DND-41 (cell line): ENCODE results near the gene JUP.

Experiments used
- EZH2 ChIP-seq: IDR thresholded peaks from 3 replicates; pipeline ENCODE4 v1.6.1; 2012; ENCODE audit warnings: borderline replicate concordance, low read depth, mild to moderate bottlenecking, moderate library complexity, low read length, inconsistent platforms; ENCODE audit not compliant: severe bottlenecking
- TF ChIP-seq, protein P1 (sequence below): IDR thresholded peaks from 2 replicates; pipeline ENCODE4 v1.5.1; 2012; ENCODE audit warnings: borderline replicate concordance, low read length, moderate library complexity, mild to moderate bottlenecking; ENCODE audit not compliant: poor library complexity, severe bottlenecking; ENCODE audit errors: extremely low read depth

DNA sequence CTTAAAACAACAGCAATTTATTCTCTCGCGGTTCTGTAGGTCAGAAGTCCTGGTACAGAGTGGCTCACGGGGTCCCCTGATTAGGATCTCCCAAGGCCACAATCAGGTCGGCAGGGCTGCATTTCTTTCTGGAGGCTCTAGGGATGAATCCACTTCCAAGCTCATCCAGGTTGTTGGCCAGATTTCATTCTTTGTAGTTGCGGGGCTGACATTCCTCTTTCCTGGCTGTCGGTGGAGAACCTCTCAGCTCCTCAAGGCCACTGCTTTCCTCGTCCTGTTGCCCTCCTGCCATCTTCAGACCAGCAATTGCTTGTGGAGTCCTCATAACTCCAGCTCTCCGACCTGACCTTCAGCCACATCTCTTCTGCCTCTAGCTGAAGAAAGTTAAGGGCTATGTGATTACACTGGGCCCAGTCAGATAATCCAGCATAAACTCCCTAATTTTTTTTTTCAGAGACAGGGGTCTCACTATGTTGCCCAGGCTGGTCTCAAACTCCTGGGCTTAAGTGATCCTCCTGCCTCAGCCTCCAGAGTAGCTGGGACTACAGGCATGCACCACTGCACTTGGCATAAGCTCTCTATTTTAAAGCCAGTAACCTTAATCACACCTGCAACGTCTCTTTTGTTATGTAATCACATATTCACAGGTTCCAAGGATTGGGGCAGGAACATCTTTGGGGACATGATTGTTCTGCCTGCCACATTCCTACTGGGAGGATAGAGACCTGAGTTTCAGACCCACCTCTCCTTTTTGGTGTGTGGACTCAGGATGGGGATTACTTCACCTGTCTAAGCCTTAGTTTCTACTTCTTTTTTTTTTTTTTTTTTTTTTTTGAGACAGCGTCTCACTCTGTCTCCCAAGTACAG lies 78.5 kb downstream of the JUP start:
- TF ChIP-seq, protein P1, sequence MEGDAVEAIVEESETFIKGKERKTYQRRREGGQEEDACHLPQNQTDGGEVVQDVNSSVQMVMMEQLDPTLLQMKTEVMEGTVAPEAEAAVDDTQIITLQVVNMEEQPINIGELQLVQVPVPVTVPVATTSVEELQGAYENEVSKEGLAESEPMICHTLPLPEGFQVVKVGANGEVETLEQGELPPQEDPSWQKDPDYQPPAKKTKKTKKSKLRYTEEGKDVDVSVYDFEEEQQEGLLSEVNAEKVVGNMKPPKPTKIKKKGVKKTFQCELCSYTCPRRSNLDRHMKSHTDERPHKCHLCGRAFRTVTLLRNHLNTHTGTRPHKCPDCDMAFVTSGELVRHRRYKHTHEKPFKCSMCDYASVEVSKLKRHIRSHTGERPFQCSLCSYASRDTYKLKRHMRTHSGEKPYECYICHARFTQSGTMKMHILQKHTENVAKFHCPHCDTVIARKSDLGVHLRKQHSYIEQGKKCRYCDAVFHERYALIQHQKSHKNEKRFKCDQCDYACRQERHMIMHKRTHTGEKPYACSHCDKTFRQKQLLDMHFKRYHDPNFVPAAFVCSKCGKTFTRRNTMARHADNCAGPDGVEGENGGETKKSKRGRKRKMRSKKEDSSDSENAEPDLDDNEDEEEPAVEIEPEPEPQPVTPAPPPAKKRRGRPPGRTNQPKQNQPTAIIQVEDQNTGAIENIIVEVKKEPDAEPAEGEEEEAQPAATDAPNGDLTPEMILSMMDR = no peak
- no peak for TF ChIP-seq EZH2
